WTC11 (cell line): ENCODE data around the gene ZNF438. TPM values are rescaled to one million over a fixed set of nuclear protein-coding genes. Genes with fewer than 3 reads are reported as not detected.

Experiments used
- ATAC-seq: fragments of 200-7000 bp; cut with Tn5 transposase; 2 replicates; pipeline ENCODE4 v1.10.0; 2021; ENCODE audit warnings: mild to moderate bottlenecking, moderate library complexity
- CTCF ChIA-PET: fragments of 300-600 bp; sonication (Branson Sonifier 250); formaldehyde crosslinking; loops from one replicate; lab custom pipeline; 2021; ENCODE audit warnings: antibody characterized with exemption; lab: Charles Lee
- POLR2A ChIA-PET: fragments of 350-600 bp; sonication (Branson Sonifier 250); formaldehyde crosslinking; loops from one replicate; lab custom pipeline; 2021; ENCODE audit warnings: antibody characterized with exemption; lab: Charles Lee
- DNase-seq: peaks from one replicate; pipeline ENCODE4 v3.0.0; 2021; ENCODE audit warnings: low spot score
- H3K27ac Mint-ChIP-seq: 2 replicates; pipeline ENCODE4 v1.8.0; 2021; ENCODE audit warnings: mixed read lengths
- H3K27me3 Mint-ChIP-seq: 2 replicates; pipeline ENCODE4 v1.8.0; 2021; ENCODE audit warnings: low read depth, mild to moderate bottlenecking, moderate library complexity, mixed read lengths
- H3K36me3 Mint-ChIP-seq: 2 replicates; pipeline ENCODE4 v1.8.0; 2021; ENCODE audit warnings: mixed read lengths
- H3K4me1 Mint-ChIP-seq: 2 replicates; pipeline ENCODE4 v1.8.0; 2022; ENCODE audit warnings: mixed read lengths
- H3K4me3 Mint-ChIP-seq: 2 replicates; pipeline ENCODE4 v1.8.0; 2021; ENCODE audit warnings: mild to moderate bottlenecking, moderate library complexity, mixed read lengths
- H3K9me3 Mint-ChIP-seq: 2 replicates; pipeline ENCODE4 v1.8.0; 2021; ENCODE audit warnings: mixed read lengths
- CREM ChIP-seq: sonication (generic); formaldehyde crosslinking; IDR thresholded peaks from 2 replicates; pipeline ENCODE4 v1.8.1; 2022; ENCODE audit warnings: mild to moderate bottlenecking, missing genetic modification reagents, moderate library complexity
- E2F4 ChIP-seq: sonication (generic); formaldehyde crosslinking; IDR thresholded peaks from 2 replicates; pipeline ENCODE4 v1.8.1; 2022; ENCODE audit warnings: low read depth, mild to moderate bottlenecking, moderate library complexity, missing genetic modification reagents, borderline replicate concordance
- E2F5 ChIP-seq: sonication (generic); formaldehyde crosslinking; IDR thresholded peaks from 2 replicates; pipeline ENCODE4 v1.8.1; 2022; ENCODE audit warnings: mild to moderate bottlenecking, moderate library complexity, missing genetic modification reagents
- GRHL2 ChIP-seq: fragments of 250-450 bp; sonication (Bioruptor Pico); IDR thresholded peaks from 2 replicates; pipeline ENCODE4 v1.8.0; 2022; ENCODE audit warnings: mild to moderate bottlenecking, moderate library complexity; ENCODE audit not compliant: insufficient replicate concordance, severe bottlenecking
- MLX ChIP-seq: sonication (generic); formaldehyde crosslinking; IDR thresholded peaks from 2 replicates; pipeline ENCODE4 v1.8.1; 2023; ENCODE audit warnings: mild to moderate bottlenecking, missing genetic modification reagents, moderate library complexity
- NFE2L1 ChIP-seq: sonication (generic); formaldehyde crosslinking; IDR thresholded peaks from 2 replicates; pipeline ENCODE4 v1.8.1; 2023; ENCODE audit warnings: missing genetic modification reagents
- NFYB ChIP-seq: sonication (generic); formaldehyde crosslinking; conservative IDR thresholded peaks from 2 replicates; pipeline ENCODE4 v1.8.0; 2022; ENCODE audit warnings: low read depth, missing genetic modification reagents
- NR1H2 ChIP-seq: sonication (generic); formaldehyde crosslinking; IDR thresholded peaks from 2 replicates; pipeline ENCODE4 v1.9.0; 2021; ENCODE audit warnings: mild to moderate bottlenecking, moderate library complexity, missing genetic modification reagents
- TP53 ChIP-seq: sonication (generic); formaldehyde crosslinking; IDR thresholded peaks from 2 replicates; pipeline ENCODE4 v1.8.1; 2023; ENCODE audit warnings: mild to moderate bottlenecking, missing genetic modification reagents
- ZBTB21 ChIP-seq: sonication (generic); formaldehyde crosslinking; IDR thresholded peaks from 2 replicates; pipeline ENCODE4 v1.8.1; 2023; ENCODE audit warnings: mild to moderate bottlenecking, missing genetic modification reagents, borderline replicate concordance
- ZSCAN18 ChIP-seq: fragments of 250-450 bp; sonication (Bioruptor Pico); IDR thresholded peaks from 2 replicates; pipeline ENCODE4 v2.1.2; 2022; ENCODE audit warnings: mild to moderate bottlenecking, moderate library complexity
- total RNA-seq: library from RNA; stranded (reverse); gene quantifications from 3 replicates; pipeline ENCODE4 v1.2.3, GENCODE V29; 2021
- TF ChIP-seq, protein P1 (sequence below): fragments of 250-450 bp; sonication (Bioruptor Pico); IDR thresholded peaks from 2 replicates; pipeline ENCODE4 v1.9.0; 2021; ENCODE audit warnings: mild to moderate bottlenecking
- TF ChIP-seq, protein P2 (sequence below): fragments of 250-450 bp; sonication (Bioruptor Pico); conservative IDR thresholded peaks from 2 replicates; pipeline ENCODE4 v1.9.0; 2021; ENCODE audit warnings: mild to moderate bottlenecking
- TF ChIP-seq, protein P3 (sequence below): sonication (generic); formaldehyde crosslinking; IDR thresholded peaks from 2 replicates; pipeline ENCODE4 v1.8.1; 2023; ENCODE audit warnings: mild to moderate bottlenecking, moderate library complexity, missing genetic modification reagents
- TF ChIP-seq, protein P4 (sequence below): sonication (generic); formaldehyde crosslinking; IDR thresholded peaks from 2 replicates; pipeline ENCODE4 v1.8.1; 2022; ENCODE audit warnings: missing genetic modification reagents, borderline replicate concordance
- TF ChIP-seq, protein P5 (sequence below): sonication (generic); formaldehyde crosslinking; IDR thresholded peaks from 2 replicates; pipeline ENCODE4 v1.8.0; 2022; ENCODE audit warnings: mild to moderate bottlenecking, missing genetic modification reagents

The ZNF438 gene
- total RNA-seq, 1 experiment from 2014 or later = 1.9 TPM

DNA sequence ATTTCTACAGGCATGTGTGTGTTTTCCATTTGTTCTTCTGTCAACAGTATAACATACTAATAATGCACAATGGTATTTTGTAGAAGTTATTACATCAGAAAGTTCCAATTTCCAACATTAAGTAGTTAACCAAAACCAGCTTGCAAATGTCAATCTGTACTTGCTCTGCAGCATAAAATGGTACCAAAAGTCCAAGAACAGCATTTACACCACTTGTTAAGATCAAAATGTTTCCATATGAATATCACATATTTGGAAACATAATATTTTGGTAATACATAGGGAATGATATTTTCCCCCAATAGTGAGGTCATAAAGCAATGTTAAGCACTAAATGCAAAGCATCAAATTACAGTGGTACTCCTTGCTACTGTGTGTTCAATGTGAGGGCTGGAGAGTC lies 162.1 kb downstream of the ZNF438 start (continued):
- TF ChIP-seq, protein P1, sequence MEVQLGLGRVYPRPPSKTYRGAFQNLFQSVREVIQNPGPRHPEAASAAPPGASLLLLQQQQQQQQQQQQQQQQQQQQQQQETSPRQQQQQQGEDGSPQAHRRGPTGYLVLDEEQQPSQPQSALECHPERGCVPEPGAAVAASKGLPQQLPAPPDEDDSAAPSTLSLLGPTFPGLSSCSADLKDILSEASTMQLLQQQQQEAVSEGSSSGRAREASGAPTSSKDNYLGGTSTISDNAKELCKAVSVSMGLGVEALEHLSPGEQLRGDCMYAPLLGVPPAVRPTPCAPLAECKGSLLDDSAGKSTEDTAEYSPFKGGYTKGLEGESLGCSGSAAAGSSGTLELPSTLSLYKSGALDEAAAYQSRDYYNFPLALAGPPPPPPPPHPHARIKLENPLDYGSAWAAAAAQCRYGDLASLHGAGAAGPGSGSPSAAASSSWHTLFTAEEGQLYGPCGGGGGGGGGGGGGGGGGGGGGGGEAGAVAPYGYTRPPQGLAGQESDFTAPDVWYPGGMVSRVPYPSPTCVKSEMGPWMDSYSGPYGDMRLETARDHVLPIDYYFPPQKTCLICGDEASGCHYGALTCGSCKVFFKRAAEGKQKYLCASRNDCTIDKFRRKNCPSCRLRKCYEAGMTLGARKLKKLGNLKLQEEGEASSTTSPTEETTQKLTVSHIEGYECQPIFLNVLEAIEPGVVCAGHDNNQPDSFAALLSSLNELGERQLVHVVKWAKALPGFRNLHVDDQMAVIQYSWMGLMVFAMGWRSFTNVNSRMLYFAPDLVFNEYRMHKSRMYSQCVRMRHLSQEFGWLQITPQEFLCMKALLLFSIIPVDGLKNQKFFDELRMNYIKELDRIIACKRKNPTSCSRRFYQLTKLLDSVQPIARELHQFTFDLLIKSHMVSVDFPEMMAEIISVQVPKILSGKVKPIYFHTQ (CRISPR knock-in tag) = no peak
- TF ChIP-seq MLX (CRISPR knock-in tag) (no peak), TP53 (CRISPR knock-in tag) (no peak), NFYB (CRISPR knock-in tag) (no peak), NFE2L1 (CRISPR knock-in tag) (no peak), E2F4 (CRISPR knock-in tag) (no peak), NR1H2 (CRISPR knock-in tag) (no peak)
- TF ChIP-seq, protein P2, sequence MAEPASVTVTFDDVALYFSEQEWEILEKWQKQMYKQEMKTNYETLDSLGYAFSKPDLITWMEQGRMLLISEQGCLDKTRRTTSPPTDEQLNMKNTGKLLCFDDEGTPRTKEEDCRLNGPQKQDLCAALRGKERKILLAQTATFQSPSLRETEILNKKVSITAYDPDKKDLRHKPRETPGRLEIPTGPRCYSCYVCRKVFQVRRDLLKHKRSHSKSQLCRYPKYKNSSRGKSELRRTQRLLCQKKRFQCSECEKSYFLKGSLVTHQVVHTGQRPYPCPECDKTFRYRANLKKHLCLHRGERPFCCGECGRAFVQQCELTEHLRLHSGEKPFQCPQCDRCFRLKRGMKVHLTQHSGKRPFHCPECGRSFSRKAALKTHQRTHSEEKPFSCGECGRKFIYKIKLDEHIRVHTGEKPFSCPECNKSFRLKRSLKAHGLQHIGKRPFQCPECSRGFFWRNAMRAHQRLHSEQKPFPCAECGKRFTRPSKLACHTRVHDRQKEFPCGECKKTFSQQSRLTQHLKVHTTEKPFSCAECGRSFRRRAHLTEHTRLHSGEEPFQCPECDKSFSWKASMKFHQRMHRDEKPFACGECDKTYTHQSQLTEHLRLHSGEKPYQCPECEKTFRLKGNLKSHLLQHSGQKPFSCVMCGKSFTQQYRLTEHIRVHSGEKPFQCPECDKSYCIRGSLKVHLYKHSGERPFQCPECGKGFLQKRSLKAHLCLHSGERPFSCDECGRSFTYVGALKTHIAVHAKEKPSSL (CRISPR knock-in tag) = no peak

DNA sequence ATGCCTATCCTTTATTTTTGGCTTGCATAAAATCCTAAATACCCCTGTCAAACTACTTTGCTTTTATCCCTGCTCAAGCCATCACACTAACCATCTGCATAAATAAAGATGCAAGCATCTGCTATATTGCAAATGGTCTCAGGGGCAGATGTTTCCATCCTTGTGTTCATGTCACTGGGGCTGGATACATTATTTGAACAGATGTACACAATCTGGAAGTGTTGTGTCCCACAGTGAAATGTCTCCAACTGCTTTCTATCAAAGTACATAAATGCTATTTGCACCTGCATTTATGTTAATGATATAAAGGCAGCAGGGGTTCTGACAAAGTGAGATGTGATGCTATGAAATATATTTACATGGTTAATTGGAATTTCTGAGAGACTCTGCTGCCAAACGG lies 163.1 kb downstream of the ZNF438 start:
- Mint-ChIP-seq H3K36me3 (no peaks in the 10 kb centered on the region), H3K9me3 (peaks cover 7% of the 10 kb centered on the region; the same call in 1 of the 2 replicates), H3K4me1 (peaks cover 8% of the 10 kb centered on the region), H3K27ac (no peak overlapping the region), H3K4me3 (no peak overlapping the region), H3K27me3 (no peaks in the 10 kb centered on the region)
- ChIA-PET POLR2A (no interaction called here), CTCF (no interaction called here)
- DNase-seq (no peak), ATAC-seq (no peak)
- no peak for TF ChIP-seq GRHL2
- no peak for TF ChIP-seq ZBTB21 (CRISPR knock-in tag)
- no peak for TF ChIP-seq ZSCAN18 (CRISPR knock-in tag)
- TF ChIP-seq CREM (CRISPR knock-in tag) = no peak
- no peak for TF ChIP-seq E2F5
- TF ChIP-seq, protein P3, sequence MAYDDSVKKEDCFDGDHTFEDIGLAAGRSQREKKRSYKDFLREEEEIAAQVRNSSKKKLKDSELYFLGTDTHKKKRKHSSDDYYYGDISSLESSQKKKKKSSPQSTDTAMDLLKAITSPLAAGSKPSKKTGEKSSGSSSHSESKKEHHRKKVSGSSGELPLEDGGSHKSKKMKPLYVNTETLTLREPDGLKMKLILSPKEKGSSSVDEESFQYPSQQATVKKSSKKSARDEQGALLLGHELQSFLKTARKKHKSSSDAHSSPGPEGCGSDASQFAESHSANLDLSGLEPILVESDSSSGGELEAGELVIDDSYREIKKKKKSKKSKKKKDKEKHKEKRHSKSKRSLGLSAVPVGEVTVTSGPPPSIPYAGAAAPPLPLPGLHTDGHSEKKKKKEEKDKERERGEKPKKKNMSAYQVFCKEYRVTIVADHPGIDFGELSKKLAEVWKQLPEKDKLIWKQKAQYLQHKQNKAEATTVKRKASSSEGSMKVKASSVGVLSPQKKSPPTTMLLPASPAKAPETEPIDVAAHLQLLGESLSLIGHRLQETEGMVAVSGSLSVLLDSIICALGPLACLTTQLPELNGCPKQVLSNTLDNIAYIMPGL (CRISPR knock-in tag) = no peak
- TF ChIP-seq NFE2L1 (CRISPR knock-in tag) = no peak
- TF ChIP-seq, protein P4, sequence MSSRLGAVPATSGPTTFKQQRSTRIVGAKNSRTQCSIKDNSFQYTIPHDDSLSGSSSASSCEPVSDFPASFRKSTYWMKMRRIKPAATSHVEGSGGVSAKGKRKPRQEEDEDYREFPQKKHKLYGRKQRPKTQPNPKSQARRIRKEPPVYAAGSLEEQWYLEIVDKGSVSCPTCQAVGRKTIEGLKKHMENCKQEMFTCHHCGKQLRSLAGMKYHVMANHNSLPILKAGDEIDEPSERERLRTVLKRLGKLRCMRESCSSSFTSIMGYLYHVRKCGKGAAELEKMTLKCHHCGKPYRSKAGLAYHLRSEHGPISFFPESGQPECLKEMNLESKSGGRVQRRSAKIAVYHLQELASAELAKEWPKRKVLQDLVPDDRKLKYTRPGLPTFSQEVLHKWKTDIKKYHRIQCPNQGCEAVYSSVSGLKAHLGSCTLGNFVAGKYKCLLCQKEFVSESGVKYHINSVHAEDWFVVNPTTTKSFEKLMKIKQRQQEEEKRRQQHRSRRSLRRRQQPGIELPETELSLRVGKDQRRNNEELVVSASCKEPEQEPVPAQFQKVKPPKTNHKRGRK = no peak
- TF ChIP-seq MLX (CRISPR knock-in tag) = no peak
- TF ChIP-seq, protein P5, sequence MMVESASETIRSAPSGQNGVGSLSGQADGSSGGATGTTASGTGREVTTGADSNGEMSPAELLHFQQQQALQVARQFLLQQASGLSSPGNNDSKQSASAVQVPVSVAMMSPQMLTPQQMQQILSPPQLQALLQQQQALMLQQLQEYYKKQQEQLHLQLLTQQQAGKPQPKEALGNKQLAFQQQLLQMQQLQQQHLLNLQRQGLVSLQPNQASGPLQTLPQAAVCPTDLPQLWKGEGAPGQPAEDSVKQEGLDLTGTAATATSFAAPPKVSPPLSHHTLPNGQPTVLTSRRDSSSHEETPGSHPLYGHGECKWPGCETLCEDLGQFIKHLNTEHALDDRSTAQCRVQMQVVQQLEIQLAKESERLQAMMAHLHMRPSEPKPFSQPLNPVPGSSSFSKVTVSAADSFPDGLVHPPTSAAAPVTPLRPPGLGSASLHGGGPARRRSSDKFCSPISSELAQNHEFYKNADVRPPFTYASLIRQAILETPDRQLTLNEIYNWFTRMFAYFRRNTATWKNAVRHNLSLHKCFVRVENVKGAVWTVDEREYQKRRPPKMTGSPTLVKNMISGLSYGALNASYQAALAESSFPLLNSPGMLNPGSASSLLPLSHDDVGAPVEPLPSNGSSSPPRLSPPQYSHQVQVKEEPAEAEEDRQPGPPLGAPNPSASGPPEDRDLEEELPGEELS = no peak
